GM19023 (cell line): ENCODE data around the gene TLL2.

Source experiments
- ATAC-seq: cut with Tn5 transposase; IDR thresholded peaks from one replicate; pipeline ENCODE4 v1.9.1; 2021; ENCODE audit warnings: mild to moderate bottlenecking, moderate library complexity; ENCODE audit not compliant: unreplicated experiment

The TLL2 gene

GRCh38 chr10:96509017-96509641 lies 4.6 kb downstream of the TLL2 start:
- ATAC-seq, result no peak

GRCh38 chr10:96507044-96507443 lies 6.7 kb downstream of the TLL2 start:
- ATAC-seq, result no peak

GRCh38 chr10:96505150-96506136 lies 8.3 kb downstream of the TLL2 start:
- no peak for ATAC-seq

- ATAC-seq, result no peak
Measured at GRCh38 chr10:96502561-96503282, 11.0 kb downstream of the TLL2 start.

- no peak for ATAC-seq
Measured at GRCh38 chr10:96501985-96502384, 11.7 kb downstream of the TLL2 start.

- ATAC-seq, result no peak
Measured at GRCh38 chr10:96500519-96500918, 13.2 kb downstream of the TLL2 start.

- no peak for ATAC-seq
Measured at GRCh38 chr10:96500050-96500449, 13.7 kb downstream of the TLL2 start.

GRCh38 chr10:96497391-96497790 lies 16.3 kb downstream of the TLL2 start:
- no peak for ATAC-seq

- ATAC-seq, result no peak
Measured at GRCh38 chr10:96496281-96496925, 17.3 kb downstream of the TLL2 start.

GRCh38 chr10:96495544-96495943 lies 18.2 kb downstream of the TLL2 start:
- no peak for ATAC-seq

- ATAC-seq, result no peak
Measured at GRCh38 chr10:96494694-96495093, 19.0 kb downstream of the TLL2 start.

GRCh38 chr10:96493871-96494525 lies 19.7 kb downstream of the TLL2 start:
- ATAC-seq, result no peak

- ATAC-seq, result no peak
Measured at GRCh38 chr10:96493254-96493653, 20.5 kb downstream of the TLL2 start.

- no peak for ATAC-seq
Measured at GRCh38 chr10:96491303-96491702, 22.4 kb downstream of the TLL2 start.

- no peak for ATAC-seq
Measured at GRCh38 chr10:96488161-96488935, 25.4 kb downstream of the TLL2 start.

- ATAC-seq, result no peak
Measured at GRCh38 chr10:96482815-96483588, 30.7 kb downstream of the TLL2 start.

GRCh38 chr10:96478355-96478754 lies 35.4 kb downstream of the TLL2 start:
- no peak for ATAC-seq

- ATAC-seq, result no peak
Measured at GRCh38 chr10:96473866-96474265, 39.9 kb downstream of the TLL2 start.
